ENCODE measurements around the gene PUS3.
A peak's percentile ranks its signal among the peaks of the same experiment; 100 is the strongest.

PUS3 gene

GRCh38 chr11:125941619-125942611, 38.9 kb upstream of the PUS3 start:
- no peak for TF ChIP-seq POLR2A (IDR thresholded peaks at IDR 0.05; ENCODE audit: extremely low read depth, insufficient read length)
- TF ChIP-seq, protein P1, sequence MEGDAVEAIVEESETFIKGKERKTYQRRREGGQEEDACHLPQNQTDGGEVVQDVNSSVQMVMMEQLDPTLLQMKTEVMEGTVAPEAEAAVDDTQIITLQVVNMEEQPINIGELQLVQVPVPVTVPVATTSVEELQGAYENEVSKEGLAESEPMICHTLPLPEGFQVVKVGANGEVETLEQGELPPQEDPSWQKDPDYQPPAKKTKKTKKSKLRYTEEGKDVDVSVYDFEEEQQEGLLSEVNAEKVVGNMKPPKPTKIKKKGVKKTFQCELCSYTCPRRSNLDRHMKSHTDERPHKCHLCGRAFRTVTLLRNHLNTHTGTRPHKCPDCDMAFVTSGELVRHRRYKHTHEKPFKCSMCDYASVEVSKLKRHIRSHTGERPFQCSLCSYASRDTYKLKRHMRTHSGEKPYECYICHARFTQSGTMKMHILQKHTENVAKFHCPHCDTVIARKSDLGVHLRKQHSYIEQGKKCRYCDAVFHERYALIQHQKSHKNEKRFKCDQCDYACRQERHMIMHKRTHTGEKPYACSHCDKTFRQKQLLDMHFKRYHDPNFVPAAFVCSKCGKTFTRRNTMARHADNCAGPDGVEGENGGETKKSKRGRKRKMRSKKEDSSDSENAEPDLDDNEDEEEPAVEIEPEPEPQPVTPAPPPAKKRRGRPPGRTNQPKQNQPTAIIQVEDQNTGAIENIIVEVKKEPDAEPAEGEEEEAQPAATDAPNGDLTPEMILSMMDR (IDR thresholded peaks at IDR 0.05; ENCODE audit: low read depth, low read length): peak; percentile 89
- DNase-seq (ENCODE audit: low read depth): peak; percentile 57
- no peak overlapping the region for H3K4me3 ChIP-seq (ENCODE audit: low read depth, low read length)

- no peak for DNase-seq (ENCODE audit: low read depth)
- no peak overlapping the region for H3K4me3 ChIP-seq (ENCODE audit: low read depth, low read length)
- TF ChIP-seq POLR2A (IDR thresholded peaks at IDR 0.05; ENCODE audit: extremely low read depth, insufficient read length): no peak
- no peak for TF ChIP-seq MAX (IDR thresholded peaks at IDR 0.05; ENCODE audit: low read depth, low read length)
- TF ChIP-seq, protein P1 (IDR thresholded peaks at IDR 0.05; ENCODE audit: low read depth, low read length): no peak
- no peak for TF ChIP-seq MYC (IDR thresholded peaks at IDR 0.05; ENCODE audit: low read depth, low read length)
Observed at GRCh38 chr11:125941267-125941618, 38.2 kb upstream of the PUS3 start.

- no peak for DNase-seq (ENCODE audit: low read depth)
- no peak for TF ChIP-seq MYC (IDR thresholded peaks at IDR 0.05; ENCODE audit: low read depth, low read length)
- no peak for TF ChIP-seq MAX (IDR thresholded peaks at IDR 0.05; ENCODE audit: low read depth, low read length)
- H3K4me3 ChIP-seq (ENCODE audit: low read depth, low read length): no peak overlapping the region
Observed at GRCh38 chr11:125940145-125940544, 37.1 kb upstream of the PUS3 start.

GRCh38 chr11:125939081-125939521, 36.1 kb upstream of the PUS3 start:
- no peak for TF ChIP-seq POLR2A (IDR thresholded peaks at IDR 0.05; ENCODE audit: extremely low read depth, insufficient read length)
- TF ChIP-seq MYC (IDR thresholded peaks at IDR 0.05; ENCODE audit: low read depth, low read length): no peak
- TF ChIP-seq, protein P1 (IDR thresholded peaks at IDR 0.05; ENCODE audit: low read depth, low read length): no peak
- TF ChIP-seq MAX (IDR thresholded peaks at IDR 0.05; ENCODE audit: low read depth, low read length): no peak
- DNase-seq (ENCODE audit: low read depth): no peak
- H3K4me3 ChIP-seq (ENCODE audit: low read depth, low read length): no peak overlapping the region

DNA sequence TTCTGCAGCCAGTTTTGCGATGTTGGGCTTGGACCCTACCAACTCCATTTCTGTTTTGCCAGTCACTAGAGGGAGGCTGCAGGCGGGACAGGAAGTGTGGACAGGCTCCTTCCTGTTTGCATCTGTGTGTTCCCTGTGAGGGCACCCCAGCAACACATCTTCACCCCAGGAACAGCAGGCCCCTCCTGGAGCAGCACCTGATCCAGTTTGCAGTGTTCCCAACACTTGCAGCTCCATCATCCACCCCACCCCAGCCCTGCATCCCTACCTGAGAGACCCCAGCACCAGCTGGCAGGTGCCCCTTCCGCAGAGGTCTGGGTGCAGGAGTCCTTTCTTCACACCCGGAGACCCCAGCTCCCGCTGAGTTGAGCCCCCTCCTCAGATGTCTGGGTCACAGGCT, 35.4 kb upstream of the PUS3 start:
- TF ChIP-seq, protein P1 (IDR thresholded peaks at IDR 0.05; ENCODE audit: low read depth, low read length): no peak
- TF ChIP-seq POLR2A (IDR thresholded peaks at IDR 0.05; ENCODE audit: extremely low read depth, insufficient read length) (no peak), MAX (IDR thresholded peaks at IDR 0.05; ENCODE audit: low read depth, low read length) (no peak), MYC (IDR thresholded peaks at IDR 0.05; ENCODE audit: low read depth, low read length) (no peak)
- DNase-seq (ENCODE audit: low read depth): peak; percentile 41
- H3K4me3 ChIP-seq (ENCODE audit: low read depth, low read length): no peak overlapping the region

- TF ChIP-seq POLR2A (IDR thresholded peaks at IDR 0.05; ENCODE audit: extremely low read depth, insufficient read length) (no peak), MAX (IDR thresholded peaks at IDR 0.05; ENCODE audit: low read depth, low read length) (no peak), MYC (IDR thresholded peaks at IDR 0.05; ENCODE audit: low read depth, low read length) (no peak)
- TF ChIP-seq, protein P1 (IDR thresholded peaks at IDR 0.05; ENCODE audit: low read depth, low read length): no peak
- no peak for DNase-seq (ENCODE audit: low read depth)
- no peak overlapping the region for H3K4me3 ChIP-seq (ENCODE audit: low read depth, low read length)
Observed at GRCh38 chr11:125935618-125936199, 32.7 kb upstream of the PUS3 start.

Data from NB4 (cell line).